PC-3 (cell line): Measurements from ENCODE around the gene UGCG. TPM values are rescaled to one million over a fixed set of nuclear protein-coding genes. Genes with fewer than 3 reads are reported as not detected.
A peak's percentile ranks its signal among the peaks of the same experiment; 100 is the strongest.

Experiments used
- ATAC-seq: fragments of 200-7000 bp; cut with Tn5 transposase; 2 replicates; pipeline ENCODE4 v1.9.1; 2020; ENCODE audit warnings: mild to moderate bottlenecking, moderate library complexity
- BruUV-seq: library from RNA; stranded (reverse); fragments of 400-500 nt; replicated peaks from 2 replicates; lab custom pipeline; 2021; lab: Mats Ljungman, UMichigan
- CTCF ChIA-PET: fragments of 300-600 bp; sonication (Branson Sonifier 250); formaldehyde crosslinking; loops from one replicate; lab custom pipeline; 2022; ENCODE audit warnings: antibody characterized with exemption; lab: Charles Lee
- POLR2A ChIA-PET: fragments of 300-600 bp; sonication (Branson Sonifier 250); formaldehyde crosslinking; loops from one replicate; lab custom pipeline; 2022; ENCODE audit warnings: antibody characterized with exemption; ENCODE audit not compliant: unreplicated experiment; lab: Charles Lee
- DNase-seq: peaks from one replicate; pipeline ENCODE4 v3.0.0-alpha.2; 2015
- H2AFZ ChIP-seq: fragments of 300-600 bp; sonication (generic); 2 replicates; pipeline ENCODE4 v1.6.0; 2016; ENCODE audit warnings: antibody characterized with exemption, low read length
- H3F3A ChIP-seq: fragments of 300-600 bp; sonication (generic); one replicate; pipeline ENCODE4 v1.6.0; 2017; ENCODE audit warnings: antibody characterized with exemption, low read length, control low read depth, mild to moderate bottlenecking; ENCODE audit not compliant: unreplicated experiment
- H3K27ac ChIP-seq: fragments of 300-600 bp; sonication (generic); 2 replicates; pipeline ENCODE4 v1.5.1; 2016; ENCODE audit warnings: mild to moderate bottlenecking, low read length
- H3K27me3 ChIP-seq: fragments of 300-600 bp; sonication (generic); 2 replicates; pipeline ENCODE4 v1.6.1; 2016; ENCODE audit warnings: low read length, mixed read lengths
- H3K36me3 ChIP-seq: fragments of 300-600 bp; sonication (generic); 2 replicates; pipeline ENCODE4 v1.6.1; 2016; ENCODE audit warnings: low read depth, mixed run types, low read length, mixed read lengths
- H3K4me1 ChIP-seq: fragments of 300-600 bp; sonication (generic); 2 replicates; pipeline ENCODE4 v1.5.1; 2016; ENCODE audit warnings: low read length; ENCODE audit not compliant: insufficient read depth
- H3K4me2 ChIP-seq: fragments of 300-600 bp; sonication (generic); 2 replicates; pipeline ENCODE4 v1.6.0; 2016; ENCODE audit warnings: low read length
- H3K4me3 ChIP-seq: fragments of 300-600 bp; sonication (generic); 2 replicates; pipeline ENCODE4 v1.5.1; 2016; ENCODE audit warnings: mild to moderate bottlenecking, low read length, mixed read lengths
- H3K79me2 ChIP-seq: fragments of 300-600 bp; sonication (generic); 2 replicates; pipeline ENCODE4 v1.6.1; 2017; ENCODE audit warnings: low read length, mixed read lengths
- H3K9ac ChIP-seq: fragments of 300-600 bp; sonication (generic); 2 replicates; pipeline ENCODE4 v1.6.0; 2016; ENCODE audit warnings: mild to moderate bottlenecking, low read length
- H3K9me2 ChIP-seq: fragments of 300-600 bp; sonication (generic); replicated peaks from 2 replicates; pipeline ENCODE4 v1.6.1; 2016; ENCODE audit warnings: mixed run types, low read length, mixed read lengths
- H3K9me3 ChIP-seq: fragments of 300-600 bp; sonication (generic); 2 replicates; pipeline ENCODE4 v1.6.1; 2016; ENCODE audit warnings: low read length, mixed read lengths
- H4K20me1 ChIP-seq: fragments of 300-600 bp; sonication (generic); 2 replicates; pipeline ENCODE4 v1.6.1; 2016; ENCODE audit warnings: low read length, mixed read lengths
- CTCF ChIP-seq: fragments of 300-600 bp; sonication (generic); conservative IDR thresholded peaks from 2 replicates; pipeline ENCODE4 v1.5.1; 2017; ENCODE audit warnings: antibody characterized with exemption, low read depth, mild to moderate bottlenecking, low read length
- EZH2 ChIP-seq: fragments of 300-600 bp; sonication (generic); IDR thresholded peaks from one replicate; pipeline ENCODE4 v1.6.1; 2017; ENCODE audit warnings: antibody characterized with exemption, mild to moderate bottlenecking, low read length; ENCODE audit not compliant: unreplicated experiment
- EZH2phosphoT487 ChIP-seq: fragments of 300-600 bp; sonication (generic); IDR thresholded peaks from 2 replicates; pipeline ENCODE4 v1.6.1; 2018; ENCODE audit warnings: mild to moderate bottlenecking, antibody characterized with exemption, low read length, borderline replicate concordance
- intact Hi-C: fragments of 100-400 bp; cut with micrococcal nuclease; formaldehyde crosslinking; loops from 2 replicates; pipeline ENCODE4 v1.9.0; 2023
- total RNA-seq: library from RNA; depleted of rRNA; stranded (reverse); fragments of >200 nt; gene quantifications from 2 replicates; pipeline ENCODE4 v1.2.3, GENCODE V29; 2014

The UGCG gene
- total RNA-seq, 1 experiment from 2014 or later: 29.4 TPM

GRCh38 chr9:111948951-111949350 is 52.3 kb downstream of the UGCG start:
- Histone ChIP-seq H3K4me1 (peaks cover 8% of the 10 kb centered on the region; the same call in 1 of the 2 replicates), H3K9me2 (no peaks in the 10 kb centered on the region), H3K9me3 (no peaks in the 10 kb centered on the region), H4K20me1 (no peaks in the 10 kb centered on the region), H3K27me3 (no peaks in the 10 kb centered on the region), H2AFZ (no peak overlapping the region), H3K36me3 (no peaks in the 10 kb centered on the region), H3F3A (no peaks in the 10 kb centered on the region), H3K79me2 (no peaks in the 10 kb centered on the region), H3K4me3 (no peak overlapping the region), H3K4me2 (no peak overlapping the region), H3K9ac (no peak overlapping the region), H3K27ac (no peak overlapping the region)
- DNase-seq (no peak), ATAC-seq (no peak)
- POLR2A ChIA-PET: no interaction called here
- TF ChIP-seq EZH2phosphoT487: no peak
- TF ChIP-seq CTCF: no peak
- no peak for TF ChIP-seq EZH2
- intact Hi-C loops: no loop called here
- no TSS peak for BruUV-seq
- CTCF ChIA-PET: no interaction called here

GRCh38 chr9:111949919-111950318 is 53.3 kb downstream of the UGCG start:
- Histone ChIP-seq H3K9ac (no peak overlapping the region), H3K27me3 (no peaks in the 10 kb centered on the region), H2AFZ (no peak overlapping the region), H3F3A (no peaks in the 10 kb centered on the region), H3K27ac (no peak overlapping the region), H3K79me2 (no peaks in the 10 kb centered on the region), H4K20me1 (no peaks in the 10 kb centered on the region), H3K4me1 (peaks cover 6% of the 10 kb centered on the region; the same call in 1 of the 2 replicates), H3K9me2 (no peaks in the 10 kb centered on the region), H3K9me3 (no peaks in the 10 kb centered on the region), H3K36me3 (no peaks in the 10 kb centered on the region), H3K4me3 (no peak overlapping the region), H3K4me2 (no peak overlapping the region)
- ChIA-PET POLR2A (no interaction called here), CTCF (no interaction called here)
- ATAC-seq (no peak), DNase-seq (peak; percentile 51)
- TF ChIP-seq EZH2phosphoT487 (no peak), CTCF (no peak), EZH2 (no peak)
- intact Hi-C loops: no loop called here
- no TSS peak for BruUV-seq

- TF ChIP-seq EZH2: no peak
- TF ChIP-seq EZH2phosphoT487: no peak
- no peak for TF ChIP-seq CTCF
- H3K4me1 ChIP-seq: peaks cover 9% of the 10 kb centered on the region
- H3K9me3 ChIP-seq: no peaks in the 10 kb centered on the region
- no peaks in the 10 kb centered on the region for H3K79me2 ChIP-seq
- ChIA-PET CTCF (no interaction called here), POLR2A (interaction anchor here (0.7 kb wide), 1 partner anchor 37 kb away, joined by 4 read pairs; no protein-coding TSS in a partner anchor)
- H3K4me2 ChIP-seq: no peak overlapping the region
- H3K27ac ChIP-seq: peak overlapping the region; percentile 35
- BruUV-seq: no TSS peak
- H3F3A ChIP-seq: no peaks in the 10 kb centered on the region
- H2AFZ ChIP-seq: no peak overlapping the region
- H3K9ac ChIP-seq: no peak overlapping the region
- DNase-seq (peak; percentile 67), ATAC-seq (no peak)
- no peaks in the 10 kb centered on the region for H3K36me3 ChIP-seq
- intact Hi-C loops: no loop called here
- no peaks in the 10 kb centered on the region for H3K9me2 ChIP-seq
- H4K20me1 ChIP-seq: no peaks in the 10 kb centered on the region
- H3K4me3 ChIP-seq: no peak overlapping the region
- H3K27me3 ChIP-seq: no peaks in the 10 kb centered on the region
Measured at GRCh38 chr9:111952559-111952958, 55.9 kb downstream of the UGCG start.
